T-helper 17 cell (primary cell): ENCODE measurements around the gene SPAG16. TPM values are rescaled to one million over a fixed set of nuclear protein-coding genes. Genes with fewer than 3 reads are reported as not detected.

ENCODE experiments used
- ATAC-seq: fragments of 150-1000 bp; cut with Tn5 transposase; 2 replicates; pipeline ENCODE4 v1.10.0; 2021; ENCODE audit warnings: mild to moderate bottlenecking, moderate library complexity
- DNase-seq, 3 donors: peaks; one replicate each; pipeline versions ENCODE4 v3.0.0 to v3.0.0-alpha.2; 2020 to 2021
- H3K9me3 ChIP-seq: one replicate; pipeline ENCODE4 v1.7.0; 2013; ENCODE audit warnings: low read length, mild to moderate bottlenecking; ENCODE audit not compliant: control insufficient read depth, poor library complexity, severe bottlenecking
- H3K27ac Mint-ChIP-seq: one replicate; pipeline ENCODE4 v1.8.0; 2022; ENCODE audit warnings: mild to moderate bottlenecking, moderate library complexity, mixed read lengths
- H3K27me3 Mint-ChIP-seq: one replicate; pipeline ENCODE4 v1.8.0; 2022; ENCODE audit warnings: mixed read lengths
- H3K36me3 Mint-ChIP-seq: one replicate; pipeline ENCODE4 v1.8.0; 2022; ENCODE audit warnings: low read depth, mixed read lengths
- H3K4me1 Mint-ChIP-seq: one replicate; pipeline ENCODE4 v1.8.0; 2022; ENCODE audit warnings: mild to moderate bottlenecking, mixed read lengths
- H3K4me3 Mint-ChIP-seq: one replicate; pipeline ENCODE4 v1.8.0; 2022; ENCODE audit warnings: mild to moderate bottlenecking, moderate library complexity, mixed read lengths
- total RNA-seq, 4 donors: library from RNA in 2 of 4; stranded (reverse) in 2 of 4; gene quantifications; one replicate each; pipeline ENCODE4 v1.2.3 and lab custom pipeline; 2022 to 2026

The SPAG16 gene
- total RNA-seq, 2 donors from 2014 or later = 4.1 to 5.1 TPM

- no peak for ATAC-seq
- H3K9me3 ChIP-seq = no peaks in the 10 kb centered on the region
Observed at GRCh38 chr2:213559053-213559452, 274.8 kb downstream of the SPAG16 start.

GRCh38 chr2:213561759-213562158, 277.5 kb downstream of the SPAG16 start:
- ATAC-seq (no peak), DNase-seq (no peak)
- Mint-ChIP-seq H3K27me3 (no peaks in the 10 kb centered on the region), H3K27ac (no peak overlapping the region), H3K36me3 (no peaks in the 10 kb centered on the region), H3K4me3 (no peak overlapping the region), H3K4me1 (no peaks in the 10 kb centered on the region)
- no peaks in the 10 kb centered on the region for H3K9me3 ChIP-seq

More at GRCh38 chr2:213559053-213559452, 274.8 kb downstream of the SPAG16 start:
- DNase-seq = no peak
- Mint-ChIP-seq H3K4me1 (no peaks in the 10 kb centered on the region), H3K27ac (no peak overlapping the region), H3K27me3 (no peaks in the 10 kb centered on the region), H3K36me3 (no peaks in the 10 kb centered on the region), H3K4me3 (no peak overlapping the region)

- DNase-seq (no peak), ATAC-seq (no peak)
- no peaks in the 10 kb centered on the region for H3K9me3 ChIP-seq
- no peak overlapping the region for H3K27ac Mint-ChIP-seq
- H3K27me3 Mint-ChIP-seq = no peaks in the 10 kb centered on the region
- no peaks in the 10 kb centered on the region for H3K36me3 Mint-ChIP-seq
- H3K4me1 Mint-ChIP-seq = no peaks in the 10 kb centered on the region
- H3K4me3 Mint-ChIP-seq = no peak overlapping the region
Observed at GRCh38 chr2:213562539-213563180, 278.4 kb downstream of the SPAG16 start.

- H3K27me3 Mint-ChIP-seq = no peaks in the 10 kb centered on the region
- H3K27ac Mint-ChIP-seq = no peak overlapping the region
- ATAC-seq = no peak
- DNase-seq = no peak
- no peaks in the 10 kb centered on the region for H3K9me3 ChIP-seq
- H3K36me3 Mint-ChIP-seq = no peaks in the 10 kb centered on the region
- H3K4me3 Mint-ChIP-seq = no peak overlapping the region
- H3K4me1 Mint-ChIP-seq = no peaks in the 10 kb centered on the region
Observed at GRCh38 chr2:213566846-213567245, 282.6 kb downstream of the SPAG16 start.

- DNase-seq (no peak), ATAC-seq (no peak)
- H3K9me3 ChIP-seq = no peaks in the 10 kb centered on the region
- H3K36me3 Mint-ChIP-seq = no peaks in the 10 kb centered on the region
- H3K4me3 Mint-ChIP-seq = no peak overlapping the region
- no peaks in the 10 kb centered on the region for H3K27me3 Mint-ChIP-seq
- H3K27ac Mint-ChIP-seq = no peak overlapping the region
- no peaks in the 10 kb centered on the region for H3K4me1 Mint-ChIP-seq
Observed at GRCh38 chr2:213609570-213610170, 325.4 kb downstream of the SPAG16 start.

- no peaks in the 10 kb centered on the region for H3K36me3 Mint-ChIP-seq
- no peak overlapping the region for H3K4me3 Mint-ChIP-seq
- no peak overlapping the region for H3K27ac Mint-ChIP-seq
- DNase-seq (no peak), ATAC-seq (no peak)
- no peaks in the 10 kb centered on the region for H3K4me1 Mint-ChIP-seq
- H3K9me3 ChIP-seq = no peaks in the 10 kb centered on the region
- no peaks in the 10 kb centered on the region for H3K27me3 Mint-ChIP-seq
Observed at GRCh38 chr2:213627054-213627710, 342.9 kb downstream of the SPAG16 start.

- Mint-ChIP-seq H3K27ac (no peak overlapping the region), H3K27me3 (no peaks in the 10 kb centered on the region), H3K4me3 (no peak overlapping the region), H3K36me3 (no peaks in the 10 kb centered on the region), H3K4me1 (no peaks in the 10 kb centered on the region)
- no peaks in the 10 kb centered on the region for H3K9me3 ChIP-seq
- DNase-seq = no peak
- ATAC-seq = no peak
Observed at GRCh38 chr2:213627835-213628460, 343.7 kb downstream of the SPAG16 start.

GRCh38 chr2:213640738-213641425, 356.6 kb downstream of the SPAG16 start:
- H3K27ac Mint-ChIP-seq = no peak overlapping the region
- H3K36me3 Mint-ChIP-seq = no peaks in the 10 kb centered on the region
- H3K27me3 Mint-ChIP-seq = no peaks in the 10 kb centered on the region
- ATAC-seq (no peak), DNase-seq (no peak)
- no peaks in the 10 kb centered on the region for H3K4me1 Mint-ChIP-seq
- no peaks in the 10 kb centered on the region for H3K9me3 ChIP-seq
- no peak overlapping the region for H3K4me3 Mint-ChIP-seq

- H3K4me3 Mint-ChIP-seq = no peak overlapping the region
- H3K4me1 Mint-ChIP-seq = no peaks in the 10 kb centered on the region
- no peaks in the 10 kb centered on the region for H3K9me3 ChIP-seq
- no peaks in the 10 kb centered on the region for H3K27me3 Mint-ChIP-seq
- H3K36me3 Mint-ChIP-seq = no peaks in the 10 kb centered on the region
- DNase-seq (no peak), ATAC-seq (no peak)
- no peak overlapping the region for H3K27ac Mint-ChIP-seq
Observed at GRCh38 chr2:213644926-213645325, 360.7 kb downstream of the SPAG16 start.

- Mint-ChIP-seq H3K27me3 (no peaks in the 10 kb centered on the region), H3K4me3 (no peak overlapping the region), H3K36me3 (no peaks in the 10 kb centered on the region), H3K4me1 (no peaks in the 10 kb centered on the region), H3K27ac (no peak overlapping the region)
- ATAC-seq (no peak), DNase-seq (no peak)
- H3K9me3 ChIP-seq = no peaks in the 10 kb centered on the region
Observed at GRCh38 chr2:213649176-213649575, 364.9 kb downstream of the SPAG16 start.

- no peak overlapping the region for H3K4me3 Mint-ChIP-seq
- no peak for ATAC-seq
- no peaks in the 10 kb centered on the region for H3K36me3 Mint-ChIP-seq
- H3K4me1 Mint-ChIP-seq = no peaks in the 10 kb centered on the region
- no peak for DNase-seq
- no peak overlapping the region for H3K27ac Mint-ChIP-seq
- H3K9me3 ChIP-seq = no peaks in the 10 kb centered on the region
- H3K27me3 Mint-ChIP-seq = no peaks in the 10 kb centered on the region
Observed at GRCh38 chr2:213664817-213665216, 380.6 kb downstream of the SPAG16 start.

GRCh38 chr2:213669657-213670056, 385.4 kb downstream of the SPAG16 start:
- ATAC-seq = no peak
- Mint-ChIP-seq H3K27me3 (no peaks in the 10 kb centered on the region), H3K27ac (no peak overlapping the region), H3K4me1 (no peaks in the 10 kb centered on the region), H3K36me3 (no peaks in the 10 kb centered on the region), H3K4me3 (no peak overlapping the region)
- DNase-seq = no peak
- H3K9me3 ChIP-seq = no peaks in the 10 kb centered on the region
